Skin of body (tissue), 2 donors: Measurements from ENCODE around the gene POLR1D. TPM values are rescaled to one million over a fixed set of nuclear protein-coding genes. Genes with fewer than 3 reads are reported as not detected.

Experiments used
- DNase-seq: peaks from one replicate; lab custom pipeline; 2025; lab: John Stamatoyannopoulos, UW
- total RNA-seq: library from RNA; depleted of rRNA; stranded (reverse); fragments of >200 nt; gene quantifications from one replicate; pipeline ENCODE4 v1.2.3, GENCODE V29; 2014

POLR1D gene, protein sequence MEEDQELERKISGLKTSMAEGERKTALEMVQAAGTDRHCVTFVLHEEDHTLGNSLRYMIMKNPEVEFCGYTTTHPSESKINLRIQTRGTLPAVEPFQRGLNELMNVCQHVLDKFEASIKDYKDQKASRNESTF
- 68.3 TPM for total RNA-seq

- peak; percentile 52 for DNase-seq
These were observed at the start of gene POLR1D for GRCh38 chr13:27621366-27622101. Gene POLR1D (plus strand): TSS chr13:27621892. CDS start chr13:27621984, 92 bp downstream.

GRCh38 chr13:27572234-27572901 is 49.3 kb upstream of the POLR1D start:
- DNase-seq, result no peak

- no peak for DNase-seq
These were observed 48.4 kb upstream of the POLR1D start for GRCh38 chr13:27573265-27573664.

GRCh38 chr13:27574661-27575060 is 47.0 kb upstream of the POLR1D start:
- DNase-seq, result no peak

GRCh38 chr13:27578121-27579030 is 43.3 kb upstream of the POLR1D start:
- DNase-seq, result no peak

DNA sequence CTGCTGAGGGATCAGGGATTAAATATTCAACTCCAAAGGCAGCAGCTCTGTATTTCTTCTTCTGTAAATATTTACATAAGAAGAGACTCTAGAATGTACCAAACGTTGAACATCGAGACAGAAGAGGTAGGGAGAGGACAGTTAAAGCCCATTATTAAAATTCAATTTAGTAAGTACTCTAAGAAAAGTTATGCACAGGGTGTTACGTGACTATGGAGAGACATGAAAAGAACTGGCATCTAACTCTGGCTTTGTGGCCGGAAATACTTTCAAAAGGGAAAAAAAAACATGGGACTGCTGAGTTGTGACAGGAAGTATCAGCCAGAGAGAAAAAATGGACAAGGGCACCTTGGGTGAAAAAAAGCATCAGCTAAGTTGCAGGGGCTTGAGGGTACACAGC is 38.0 kb upstream of the POLR1D start:
- DNase-seq, result no peak

DNA sequence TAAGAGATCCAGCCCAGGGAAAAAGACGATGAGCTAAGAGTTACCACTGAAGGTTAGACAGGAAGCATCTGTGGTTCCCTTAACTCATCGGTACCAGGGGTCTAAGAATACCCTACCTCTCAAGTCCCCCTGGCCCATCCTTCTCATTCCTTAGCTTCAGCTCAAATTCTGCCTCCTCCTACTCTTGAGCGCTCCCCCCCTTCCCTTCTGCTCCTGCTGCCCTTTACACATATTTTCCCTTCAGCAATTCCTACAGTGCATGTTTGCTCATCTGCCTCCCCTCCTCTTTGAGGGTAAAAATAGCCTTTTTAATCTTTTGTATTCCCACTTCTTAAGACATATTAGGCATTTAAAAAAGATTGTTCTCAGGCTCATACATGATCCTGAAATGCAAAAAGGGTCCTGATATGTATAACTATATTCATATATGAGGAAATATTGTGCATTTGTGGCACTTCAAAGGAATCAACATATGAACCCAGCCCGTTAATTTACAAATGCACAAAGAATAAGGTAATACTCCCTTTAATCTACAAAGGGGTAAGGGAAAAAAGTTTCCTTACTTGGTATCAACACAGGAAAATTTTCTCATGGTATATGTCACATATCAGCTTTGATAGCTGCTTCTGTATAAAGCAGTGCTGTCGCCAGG is 34.5 kb upstream of the POLR1D start:
- no peak for DNase-seq

DNA sequence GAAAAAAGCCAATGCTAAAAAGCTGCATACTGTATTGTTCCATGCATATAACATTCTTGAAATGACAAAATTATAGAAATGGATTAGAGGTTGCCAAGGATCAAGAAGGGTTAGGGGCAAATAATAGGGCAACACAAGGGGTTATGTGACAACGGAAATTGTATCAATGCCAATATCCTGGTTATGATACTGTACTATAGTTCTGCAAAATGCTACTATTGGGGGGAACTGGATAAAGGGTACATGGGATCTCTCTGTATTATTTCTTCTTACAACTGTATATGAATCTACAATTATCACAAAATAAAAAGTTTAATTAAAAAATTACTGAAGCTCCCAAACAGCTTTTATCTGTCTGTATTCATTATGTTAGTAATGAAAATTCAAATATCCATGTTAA is 33.3 kb upstream of the POLR1D start:
- DNase-seq, result no peak

DNA sequence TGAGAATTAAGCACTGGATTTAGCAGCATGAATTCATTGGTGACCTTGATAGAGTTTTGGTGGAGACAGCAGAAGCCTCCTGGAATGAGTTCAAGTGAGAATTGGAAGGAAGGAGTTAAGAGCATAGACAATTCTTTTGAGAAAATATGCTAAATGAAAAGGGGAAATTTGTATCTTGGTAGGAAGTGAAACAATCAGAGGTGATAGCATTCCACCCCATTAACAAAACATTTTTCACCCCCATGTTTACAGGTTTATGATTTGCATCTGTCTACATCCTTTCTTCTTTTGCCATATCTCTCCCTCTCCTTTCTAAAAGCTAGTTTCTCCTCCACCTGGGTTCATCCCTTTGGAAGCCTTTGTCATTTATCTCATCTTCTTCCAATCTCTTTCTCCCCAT is 28.8 kb upstream of the POLR1D start:
- no peak for DNase-seq

GRCh38 chr13:27593267-27593666 is 28.4 kb upstream of the POLR1D start:
- DNase-seq, result no peak

DNA sequence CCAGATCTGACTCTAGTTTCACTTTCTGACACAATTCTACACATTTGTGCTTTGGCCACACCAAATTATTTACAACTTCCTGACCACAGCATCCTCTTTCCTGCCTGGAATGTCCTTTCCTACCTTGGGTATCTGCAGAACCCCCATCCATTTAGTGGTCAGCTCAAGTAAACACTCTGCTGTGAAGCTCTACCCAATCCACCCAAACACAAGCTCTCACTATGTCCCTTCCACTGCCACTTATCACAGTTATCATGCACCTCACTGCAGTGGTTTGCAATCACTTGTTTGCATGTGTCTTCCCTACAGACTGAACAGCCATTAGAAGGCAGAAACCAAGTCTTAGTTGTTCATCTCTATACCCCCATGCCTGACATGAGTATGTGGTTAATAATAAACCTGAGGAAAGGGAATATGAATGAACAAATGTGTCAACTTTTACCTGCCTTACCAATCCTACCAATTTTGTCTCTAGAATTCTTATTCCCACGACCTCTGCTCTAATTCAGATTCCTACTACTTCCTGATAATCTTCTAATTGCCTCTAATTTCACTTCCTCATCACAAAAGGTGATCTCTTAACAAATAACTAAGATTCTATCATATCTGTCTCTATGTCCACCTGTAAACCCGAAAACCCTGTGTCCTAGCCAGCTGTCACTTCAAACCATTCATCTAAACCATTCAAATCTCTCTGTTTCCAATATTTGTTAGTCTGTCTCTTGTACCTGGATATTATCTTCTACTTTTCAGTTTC is 26.5 kb upstream of the POLR1D start:
- no peak for DNase-seq

DNA sequence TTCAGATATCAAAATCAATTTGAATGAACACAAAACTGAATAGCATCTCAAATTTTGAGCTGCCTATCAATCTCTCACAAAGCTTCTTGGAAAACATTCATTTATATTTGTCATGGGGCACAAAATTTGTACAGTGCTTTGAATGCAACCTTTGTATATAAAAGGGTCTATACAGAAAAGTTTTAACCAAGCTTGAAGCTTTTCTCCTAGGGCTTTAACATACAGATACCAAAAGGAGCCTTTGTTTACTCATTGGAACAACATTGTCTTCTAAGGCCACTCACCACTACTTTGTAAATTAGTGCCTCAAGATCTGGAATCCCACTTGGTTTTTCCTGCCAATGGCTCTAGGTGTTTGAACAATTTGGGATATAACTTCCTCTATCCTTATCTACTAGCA is 22.6 kb upstream of the POLR1D start:
- DNase-seq, result no peak

GRCh38 chr13:27599845-27600553 is 21.7 kb upstream of the POLR1D start:
- no peak for DNase-seq

DNA sequence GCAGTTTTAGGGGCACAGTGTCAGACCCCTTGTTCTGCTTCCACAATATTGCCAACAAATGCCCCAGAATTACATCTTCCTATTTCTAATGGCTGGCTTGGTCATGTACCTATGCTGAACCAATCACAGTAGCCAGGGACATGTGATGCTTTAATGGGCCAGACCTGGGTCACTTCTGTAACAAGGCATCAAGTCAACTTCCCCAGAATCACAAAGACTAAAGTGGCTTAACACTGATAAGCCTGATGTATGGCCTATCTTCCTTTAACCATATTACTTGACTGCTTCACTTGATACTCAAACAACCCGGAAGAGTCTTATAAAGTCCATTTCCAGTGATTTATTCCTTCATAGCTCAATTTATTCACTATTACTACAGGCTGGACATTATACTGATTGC is 21.0 kb upstream of the POLR1D start:
- DNase-seq, result no peak

DNA sequence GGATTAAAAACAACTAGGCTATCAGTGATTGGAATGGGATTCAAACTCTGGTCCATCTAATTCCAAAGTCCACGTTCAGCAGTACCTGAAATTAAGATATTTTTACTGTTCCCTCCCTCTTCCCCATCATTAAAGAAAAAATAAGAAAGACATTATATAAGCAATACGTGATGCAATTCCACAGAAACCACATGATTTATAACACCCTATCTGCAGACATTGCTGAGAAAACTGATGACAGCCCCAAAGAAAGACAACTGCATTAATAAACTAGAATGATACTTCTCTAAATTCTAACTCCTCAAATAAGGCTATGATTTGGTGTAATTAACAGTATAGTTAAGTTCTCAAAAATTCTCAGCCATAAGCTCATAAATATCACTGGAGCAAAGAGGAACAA is 20.5 kb upstream of the POLR1D start:
- no peak for DNase-seq

DNA sequence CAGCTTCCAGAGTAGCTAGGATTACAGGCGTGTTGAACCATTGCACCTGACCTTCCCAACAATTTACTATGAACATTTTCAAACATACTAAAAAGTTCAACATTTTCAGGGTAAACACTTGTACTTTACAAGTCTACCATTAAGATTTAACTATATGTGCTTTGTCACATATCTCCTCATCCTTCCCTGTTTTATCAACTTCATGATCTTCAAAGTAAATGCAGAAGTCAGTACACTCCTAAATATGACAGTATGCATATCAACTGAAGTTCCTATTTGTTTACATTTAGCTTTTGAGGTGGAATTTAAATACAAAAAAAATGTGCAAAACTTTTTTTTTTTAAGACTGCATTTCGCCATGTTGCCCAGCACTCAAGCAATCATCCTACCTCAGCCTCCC is 19.9 kb upstream of the POLR1D start:
- DNase-seq, result no peak

GRCh38 chr13:27605099-27605498 is 16.6 kb upstream of the POLR1D start:
- DNase-seq, result no peak

DNA sequence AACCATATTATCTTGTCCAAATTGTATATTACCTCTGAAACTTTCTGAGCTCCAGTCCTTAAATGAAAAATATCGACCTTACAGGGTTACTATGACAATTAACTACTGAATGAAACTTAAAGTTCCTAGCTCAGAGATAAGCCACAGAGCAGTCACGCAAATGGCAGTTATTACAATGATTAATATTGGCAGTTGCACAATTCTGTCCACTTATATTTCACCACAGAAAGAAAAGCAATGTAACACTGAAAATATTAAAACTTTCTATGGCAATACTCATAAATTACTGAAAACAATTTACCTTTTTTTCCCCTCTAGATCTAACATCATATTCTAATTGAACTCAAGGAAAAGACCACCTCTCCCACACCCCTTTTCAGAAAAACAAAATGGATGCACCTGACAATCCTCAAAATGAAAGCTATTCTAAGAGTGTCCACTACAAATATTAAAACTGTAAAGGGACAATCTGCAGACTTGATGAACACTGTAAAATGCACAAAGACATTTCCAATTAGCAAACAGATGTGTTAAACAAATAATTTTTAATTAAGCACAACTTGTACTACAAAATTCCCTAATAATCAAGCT is 16.0 kb upstream of the POLR1D start:
- no peak for DNase-seq

- no peak for DNase-seq
These were observed 14.6 kb upstream of the POLR1D start for GRCh38 chr13:27607125-27607524.

GRCh38 chr13:27613628-27614027 is 8.1 kb upstream of the POLR1D start:
- DNase-seq, result no peak
